Measurements from ENCODE around the gene NEIL3.

The NEIL3 gene, protein sequence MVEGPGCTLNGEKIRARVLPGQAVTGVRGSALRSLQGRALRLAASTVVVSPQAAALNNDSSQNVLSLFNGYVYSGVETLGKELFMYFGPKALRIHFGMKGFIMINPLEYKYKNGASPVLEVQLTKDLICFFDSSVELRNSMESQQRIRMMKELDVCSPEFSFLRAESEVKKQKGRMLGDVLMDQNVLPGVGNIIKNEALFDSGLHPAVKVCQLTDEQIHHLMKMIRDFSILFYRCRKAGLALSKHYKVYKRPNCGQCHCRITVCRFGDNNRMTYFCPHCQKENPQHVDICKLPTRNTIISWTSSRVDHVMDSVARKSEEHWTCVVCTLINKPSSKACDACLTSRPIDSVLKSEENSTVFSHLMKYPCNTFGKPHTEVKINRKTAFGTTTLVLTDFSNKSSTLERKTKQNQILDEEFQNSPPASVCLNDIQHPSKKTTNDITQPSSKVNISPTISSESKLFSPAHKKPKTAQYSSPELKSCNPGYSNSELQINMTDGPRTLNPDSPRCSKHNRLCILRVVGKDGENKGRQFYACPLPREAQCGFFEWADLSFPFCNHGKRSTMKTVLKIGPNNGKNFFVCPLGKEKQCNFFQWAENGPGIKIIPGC

GRCh38 chr4:177309522-177310371 lies at the start of gene NEIL3:
NEIL3 (plus strand) TSS chr4:177309874; CDS start chr4:177309954, 80 bp downstream.
- DNase-seq (ENCODE audit: low read depth), result peak; percentile 55

DNA sequence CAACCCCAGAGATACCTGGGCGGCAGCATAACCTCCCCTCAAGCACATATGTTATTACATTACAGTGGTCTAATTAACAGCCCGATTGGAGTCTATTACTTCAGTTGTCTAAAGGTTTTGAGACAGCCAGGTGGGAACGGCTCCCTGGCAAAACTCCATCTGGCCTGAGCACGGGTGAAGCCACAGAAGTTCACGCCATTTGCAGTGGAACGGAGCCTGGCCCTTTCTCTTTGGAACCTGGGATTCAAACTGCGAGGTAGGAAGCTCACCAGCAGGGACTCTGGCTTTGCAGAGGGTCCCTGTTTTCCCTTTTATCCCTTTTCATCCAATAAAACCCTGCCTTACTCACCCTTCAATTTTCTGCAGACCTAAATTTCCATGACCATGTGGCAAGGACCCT lies 45.9 kb upstream of the NEIL3 start:
- DNase-seq (ENCODE audit: low read depth), result no peak

- no peak for DNase-seq (ENCODE audit: low read depth)
These were observed 44.8 kb upstream of the NEIL3 start for GRCh38 chr4:177264788-177265422.

- DNase-seq (ENCODE audit: low read depth), result no peak
These were observed 43.9 kb upstream of the NEIL3 start for GRCh38 chr4:177265729-177266128.

DNA sequence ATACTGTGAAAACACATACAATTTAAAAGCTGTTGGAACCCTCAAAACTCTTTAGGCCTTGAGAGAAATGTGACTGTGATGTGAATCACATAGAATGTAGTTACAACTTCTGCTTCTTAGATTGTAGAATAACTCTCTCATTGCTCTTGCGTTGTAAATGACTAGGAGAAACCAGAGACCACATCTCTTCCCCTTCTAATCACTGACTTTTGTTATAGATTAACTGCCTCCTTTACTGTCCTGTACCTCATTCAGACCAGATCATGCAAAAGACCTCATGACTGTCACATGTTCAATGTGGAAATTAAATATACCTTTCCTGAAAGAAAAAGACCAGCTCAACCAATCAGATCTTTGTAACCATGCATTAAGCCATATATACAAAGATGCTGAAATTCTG lies 43.2 kb upstream of the NEIL3 start:
- no peak for DNase-seq (ENCODE audit: low read depth)

GRCh38 chr4:177267911-177268310 lies 41.8 kb upstream of the NEIL3 start:
- no peak for DNase-seq (ENCODE audit: low read depth)

DNA sequence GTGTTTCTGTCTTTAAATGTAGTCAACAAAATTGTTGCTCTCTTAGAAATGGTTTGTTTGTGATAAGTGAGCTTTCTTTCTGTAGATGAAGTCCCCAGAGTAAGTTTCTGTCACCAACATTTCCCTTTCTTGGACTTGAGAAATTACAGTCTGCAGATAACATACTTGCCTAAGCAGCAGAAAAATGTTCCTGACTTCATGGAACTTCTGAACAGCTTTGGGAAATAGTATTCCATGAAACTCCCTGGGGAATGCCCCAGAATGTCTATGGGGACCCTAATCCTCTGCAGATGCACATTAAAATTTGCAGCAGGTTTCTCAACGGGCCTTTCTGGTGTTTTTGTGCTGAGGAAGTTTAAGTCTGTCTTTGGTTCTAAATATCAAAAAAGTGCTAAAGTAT lies 38.6 kb upstream of the NEIL3 start:
- DNase-seq (ENCODE audit: low read depth), result no peak

DNA sequence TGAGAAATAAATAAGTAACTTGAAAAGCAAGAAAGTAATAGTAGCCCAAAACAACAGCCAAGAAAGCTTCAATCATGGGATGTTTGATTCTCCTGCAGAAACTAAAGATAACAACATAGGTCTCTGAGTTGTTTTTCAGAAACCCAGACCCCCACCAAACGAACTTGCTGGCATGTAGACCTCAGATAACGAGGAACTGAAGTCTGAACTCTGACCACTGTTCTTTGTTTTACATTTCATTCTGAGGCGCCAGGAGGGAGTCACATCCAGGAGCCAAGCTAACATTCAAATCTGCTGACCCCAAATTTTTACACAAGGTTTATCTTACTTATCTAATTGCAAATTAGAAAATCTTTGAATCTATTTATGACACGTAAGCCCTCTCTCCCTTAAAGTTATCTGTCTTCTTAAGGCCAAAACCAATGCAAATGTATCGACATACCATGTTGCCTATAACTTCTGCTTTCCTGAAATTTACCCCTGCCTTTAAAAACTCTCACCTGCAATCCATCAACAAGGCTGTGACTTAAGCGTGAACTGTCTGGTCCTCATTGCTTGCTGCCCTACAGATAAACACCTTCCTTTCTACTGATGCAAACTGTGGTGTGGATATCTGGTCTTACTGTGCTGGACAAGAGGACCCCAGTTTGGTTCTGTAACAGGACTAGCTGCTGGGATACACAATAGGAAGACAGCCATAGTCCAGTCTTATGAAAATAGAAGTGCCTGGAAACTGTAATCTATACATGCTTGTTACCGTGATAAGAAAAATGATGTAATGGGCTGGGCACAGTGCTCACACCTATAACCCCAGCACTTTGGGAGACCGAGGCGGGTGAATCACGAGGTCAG lies 37.5 kb upstream of the NEIL3 start:
- DNase-seq (ENCODE audit: low read depth), result no peak

DNA sequence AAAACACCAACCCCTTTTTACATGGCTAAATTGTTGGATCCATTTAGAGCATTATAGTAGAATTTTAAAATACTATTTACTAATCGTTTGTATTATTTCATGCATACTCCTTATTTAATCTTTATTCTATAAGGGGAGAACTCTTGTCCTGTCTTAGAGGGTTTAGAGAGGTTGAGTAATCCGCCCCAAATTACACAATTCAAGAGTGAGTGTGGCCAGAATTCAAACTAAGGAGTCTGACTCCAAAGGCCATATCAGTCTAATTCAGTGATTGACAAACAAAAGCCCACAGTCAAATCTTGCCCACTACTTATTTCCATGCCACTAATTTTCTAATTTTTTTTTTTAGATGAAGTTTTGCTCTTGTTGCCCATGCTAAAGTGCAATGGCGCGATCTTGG lies 33.7 kb upstream of the NEIL3 start:
- no peak for DNase-seq (ENCODE audit: low read depth)

DNA sequence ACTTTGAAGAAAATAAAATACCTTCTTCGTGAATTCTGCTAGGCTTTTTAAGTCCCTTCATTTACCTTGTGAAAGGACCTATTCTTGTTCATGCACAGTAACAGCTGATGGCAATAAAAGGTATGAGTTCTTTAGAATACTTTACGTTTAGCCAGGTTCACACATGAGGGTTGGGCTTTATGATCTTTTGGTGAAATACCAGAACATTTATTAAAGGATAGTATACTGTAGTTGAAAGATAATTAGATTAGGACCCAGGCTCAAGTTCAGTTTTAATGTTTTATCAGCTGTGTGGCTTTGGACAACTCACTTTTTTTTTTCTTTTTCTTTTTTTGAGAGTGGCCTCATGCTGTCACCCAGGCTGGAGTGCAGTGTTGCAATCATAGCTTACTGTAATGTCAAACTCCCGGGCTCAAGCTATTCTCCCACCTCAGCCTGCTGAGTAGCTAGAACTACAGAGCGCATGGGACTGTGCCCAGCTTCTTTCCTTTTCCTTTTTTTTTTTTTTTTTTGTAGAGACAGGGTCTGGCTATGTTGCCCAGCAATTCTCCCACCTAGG lies 28.2 kb upstream of the NEIL3 start:
- DNase-seq (ENCODE audit: low read depth), result no peak

DNA sequence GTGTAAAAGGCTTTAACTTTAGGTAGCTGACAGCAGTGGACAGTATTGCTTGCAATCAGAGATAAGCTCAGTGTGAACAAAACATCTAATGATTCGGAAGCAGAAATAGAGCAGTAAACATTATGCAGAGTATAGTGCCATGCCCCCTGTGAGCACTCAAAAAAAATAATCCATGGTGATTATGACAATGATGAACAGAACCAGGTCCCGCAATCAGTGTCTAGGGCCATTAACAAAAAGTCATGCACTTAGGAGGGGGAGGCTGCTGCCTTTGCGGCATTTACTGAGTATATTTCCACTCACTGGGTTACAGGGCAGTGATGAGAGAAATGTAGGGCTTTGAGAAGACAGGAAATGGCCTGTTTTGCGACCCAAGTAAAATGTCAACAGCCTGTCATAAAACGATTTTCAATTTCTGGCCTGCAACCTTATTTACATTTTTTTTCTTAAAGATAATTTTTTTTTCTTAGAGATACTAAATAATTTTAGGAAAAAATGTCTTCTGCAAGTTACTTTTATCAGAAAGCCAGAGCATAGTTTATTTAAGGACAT lies 27.3 kb upstream of the NEIL3 start:
- no peak for DNase-seq (ENCODE audit: low read depth)

GRCh38 chr4:177283167-177283566 lies 26.5 kb upstream of the NEIL3 start:
- no peak for DNase-seq (ENCODE audit: low read depth)

DNA sequence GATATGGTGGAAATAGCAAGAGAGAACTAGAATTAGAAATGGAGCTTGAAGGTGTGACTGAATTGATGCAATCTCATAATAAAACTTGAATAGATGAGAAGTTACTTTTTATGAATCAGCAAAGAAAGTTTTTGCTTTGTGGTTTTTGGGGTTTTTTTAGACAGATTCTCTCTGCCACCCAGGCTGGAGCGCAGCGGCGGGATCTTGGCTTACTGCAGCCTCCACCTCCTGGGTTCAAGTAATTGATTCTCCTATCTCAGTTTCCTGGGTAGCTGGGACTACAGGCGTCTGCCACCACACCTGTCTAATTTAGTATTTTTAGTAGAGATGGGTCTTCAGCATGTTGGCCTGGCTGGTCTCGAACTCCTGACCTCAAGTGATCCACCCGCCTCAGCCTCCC lies 23.7 kb upstream of the NEIL3 start:
- DNase-seq (ENCODE audit: low read depth), result no peak

DNA sequence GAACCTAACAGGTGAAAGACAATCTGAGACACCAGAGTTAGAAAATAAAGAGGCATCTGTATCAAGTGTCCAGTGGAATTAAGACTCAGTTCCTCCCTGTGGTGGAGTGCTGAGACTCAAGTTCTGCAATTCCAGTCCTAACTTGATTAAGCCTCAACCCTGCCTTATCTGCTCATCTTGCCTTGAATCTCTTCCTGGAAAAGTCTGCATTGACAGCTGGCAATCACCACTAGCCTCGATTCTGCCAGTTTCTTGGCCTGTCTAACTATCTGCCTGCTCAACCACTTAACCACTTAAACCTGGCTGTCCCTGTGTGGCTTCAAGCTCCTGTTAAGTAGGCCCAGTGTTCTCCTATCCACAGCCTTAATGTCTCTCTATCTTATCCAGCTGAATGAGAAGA lies 22.4 kb upstream of the NEIL3 start:
- no peak for DNase-seq (ENCODE audit: low read depth)

GRCh38 chr4:177288335-177288734 lies 21.3 kb upstream of the NEIL3 start:
- no peak for DNase-seq (ENCODE audit: low read depth)

DNA sequence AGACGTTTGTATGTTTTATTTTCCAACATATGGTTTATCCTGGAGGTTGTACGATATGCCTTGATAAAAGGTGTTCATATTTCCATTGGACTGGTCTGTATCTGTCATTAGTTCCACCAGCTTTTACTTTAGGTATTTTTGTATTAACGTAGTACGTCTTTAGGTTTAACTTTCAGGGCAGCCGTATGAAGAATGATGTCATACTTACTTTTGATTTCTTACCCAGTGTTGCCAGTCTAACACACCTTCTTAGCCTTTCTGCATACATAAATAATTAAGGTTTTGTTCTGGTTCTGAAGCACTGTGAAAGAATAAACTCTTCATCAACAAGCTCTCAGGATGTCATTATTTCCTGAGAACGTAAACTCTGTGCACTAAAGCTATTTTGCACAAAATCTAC lies 18.9 kb upstream of the NEIL3 start:
- no peak for DNase-seq (ENCODE audit: low read depth)

DNA sequence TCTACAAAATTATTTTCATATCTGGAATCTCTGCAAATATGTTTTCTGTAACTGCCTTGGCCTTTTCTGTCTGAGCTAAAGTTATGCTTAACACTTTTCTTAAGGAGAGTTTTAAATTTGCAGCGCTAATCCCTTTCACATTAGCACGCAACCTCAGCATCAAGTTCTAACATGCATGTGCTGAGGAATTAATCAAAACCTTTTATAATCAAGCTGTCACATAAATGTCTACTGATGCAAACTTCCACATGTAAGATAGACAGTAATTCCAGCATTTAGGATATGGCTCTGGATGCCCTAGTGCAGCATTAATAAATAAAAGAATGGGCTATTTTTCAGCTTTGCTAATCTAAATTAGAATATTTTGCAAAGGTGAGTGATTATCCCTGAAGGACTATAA lies 17.5 kb upstream of the NEIL3 start:
- DNase-seq (ENCODE audit: low read depth), result no peak

- no peak for DNase-seq (ENCODE audit: low read depth)
These were observed 16.3 kb upstream of the NEIL3 start for GRCh38 chr4:177293208-177294033.

DNA sequence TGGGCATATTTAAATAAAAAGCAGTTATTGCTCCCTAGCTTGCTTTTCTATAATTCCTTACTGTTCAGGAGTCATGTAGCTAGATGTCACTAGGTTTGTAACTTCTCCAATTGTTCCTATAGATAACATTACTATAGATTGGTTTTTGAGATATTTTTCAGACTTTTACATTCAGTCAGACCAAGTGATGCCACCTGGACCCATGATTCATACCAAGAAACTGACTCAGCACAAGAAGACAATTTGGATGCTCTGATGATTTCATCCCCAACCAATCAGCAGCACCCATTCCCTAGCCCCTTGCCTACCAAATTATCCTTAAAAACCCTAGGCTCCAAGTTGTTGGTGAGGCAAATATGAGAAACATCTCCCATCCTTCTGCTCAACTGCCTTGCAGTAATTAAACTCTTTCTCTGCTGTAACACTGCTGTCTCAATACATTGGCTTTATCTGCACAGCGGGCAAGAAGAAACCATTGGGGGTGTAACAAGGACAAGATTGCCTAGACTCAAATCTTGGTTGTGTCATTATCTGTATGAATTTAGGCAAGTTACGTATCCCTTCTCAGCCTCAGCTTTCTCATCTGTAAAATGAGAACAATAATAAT lies 11.8 kb upstream of the NEIL3 start:
- no peak for DNase-seq (ENCODE audit: low read depth)
